ENCODE results near the gene BSCL2. TPM values are rescaled to one million over a fixed set of nuclear protein-coding genes. Genes with fewer than 3 reads are reported as not detected.
"Not testable (repeated sequence)": the region's sequence is repeated elsewhere in the genome, so short reads cannot be mapped to it uniquely, and the experiment has no call there.

BSCL2 gene
- total and polyA plus RNA-seq, 2 donors, result 29.3 to 76.6 TPM

DNA sequence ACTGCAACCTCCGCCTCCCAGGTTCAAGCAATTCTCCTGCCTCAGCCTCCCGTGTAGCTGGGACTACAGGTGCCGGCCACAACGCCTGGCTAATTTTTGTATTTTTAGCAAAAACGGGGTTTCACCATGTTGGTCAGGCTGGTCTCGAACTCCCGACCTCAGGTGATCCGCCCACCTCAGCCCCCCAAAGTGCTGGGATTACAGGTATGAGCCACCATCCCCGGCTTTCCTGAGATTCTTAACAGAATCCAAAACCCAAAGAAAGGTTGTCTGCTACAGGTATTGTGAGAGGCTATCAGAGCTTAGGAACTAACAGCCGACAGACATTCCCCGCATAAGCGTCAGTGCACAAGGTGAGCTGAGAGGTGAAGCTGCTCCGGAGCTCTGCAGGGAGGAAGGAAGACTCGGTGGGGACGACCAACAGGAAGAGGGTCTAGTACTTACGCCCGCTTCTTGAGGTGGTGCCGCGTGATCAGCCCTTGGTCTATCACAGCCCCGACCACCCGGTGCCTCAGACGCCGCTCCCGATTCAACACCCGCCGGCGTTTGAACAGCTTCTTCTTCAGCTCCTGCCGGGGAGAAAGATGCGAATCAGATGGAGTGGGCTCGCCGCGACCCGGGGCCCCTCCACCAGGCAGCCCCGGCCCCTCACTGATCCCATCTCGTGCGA, 42.7 kb downstream of the BSCL2 start:
- 3% methylated on average over 36 of the region's 36 CpGs for WGBS
- H3K36me3 ChIP-seq (ENCODE audit: control insufficient read depth in 2 of 2, insufficient read depth in 2 of 2, low read length in 1 of 2), result peaks cover 26 to 33% of the 10 kb centered on the region in 2 donors
- H3K27me3 ChIP-seq (ENCODE audit: control insufficient read depth in 2 of 2, insufficient read depth in 1 of 2, low read length in 1 of 2), result no peaks in the 10 kb centered on the region
- H3K27ac ChIP-seq (ENCODE audit: low read depth in 1 of 2, low read length in 1 of 2), result peak overlapping the region; percentile 94 to 97
- peaks cover 0 to 10% of the 10 kb centered on the region in 2 donors for H3K9me3 ChIP-seq (ENCODE audit: control insufficient read depth in 2 of 2, insufficient read depth in 1 of 2, low read length in 1 of 2)
- peak overlapping the region; percentile 71 to 90 for H3K4me3 ChIP-seq (ENCODE audit: low read length in 2 of 2)
- DNase-seq (ENCODE audit: low read depth in 6 of 9, low spot score in 9 of 9), result peak in 8 of 9 donors; percentile 44 to 85 (median 64)
- H3K4me1 ChIP-seq (ENCODE audit: control insufficient read depth in 2 of 2, insufficient read depth in 2 of 2, low read length in 2 of 2), result peaks cover 18 to 22% of the 10 kb centered on the region in 2 donors

DNA sequence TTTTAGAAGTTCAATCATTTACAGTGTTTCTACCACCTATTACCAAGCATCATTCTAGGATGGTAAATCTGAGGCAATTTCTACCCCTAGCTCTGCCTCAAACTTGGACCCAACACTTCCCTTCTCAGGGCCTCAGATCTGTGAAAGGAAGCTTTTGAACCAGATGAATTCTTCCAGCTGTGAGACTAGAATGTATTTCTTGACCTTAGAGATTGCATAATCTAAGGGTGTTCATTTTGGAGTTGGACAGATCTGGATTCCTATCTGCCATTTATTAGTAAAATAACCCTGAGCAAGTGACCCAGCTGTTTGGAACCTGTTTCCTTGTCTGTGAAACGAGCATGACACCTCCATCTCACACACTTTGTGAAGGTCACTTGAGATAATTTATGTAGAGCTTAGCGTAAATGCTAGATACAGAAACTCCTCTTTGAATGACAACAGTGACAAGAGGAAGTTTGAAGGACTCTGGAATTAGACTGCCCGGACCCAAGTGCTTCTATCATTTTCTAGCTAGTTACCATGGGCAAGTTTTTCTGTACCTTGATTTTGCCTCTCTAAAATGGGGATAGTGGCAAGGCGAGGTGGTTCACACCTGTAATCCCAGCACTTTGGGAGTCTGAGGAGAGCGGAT, 50.3 kb downstream of the BSCL2 start:
- no peak for DNase-seq (ENCODE audit: low read depth in 6 of 9, low spot score in 9 of 9)
- Histone ChIP-seq H3K27me3 (ENCODE audit: control insufficient read depth in 2 of 2, insufficient read depth in 1 of 2, low read length in 1 of 2) (no peaks in the 10 kb centered on the region), H3K4me1 (ENCODE audit: control insufficient read depth in 2 of 2, insufficient read depth in 2 of 2, low read length in 2 of 2) (peaks cover 6 to 8% of the 10 kb centered on the region in 2 donors), H3K36me3 (ENCODE audit: control insufficient read depth in 2 of 2, insufficient read depth in 2 of 2, low read length in 1 of 2) (peaks cover 0 to 3% of the 10 kb centered on the region in 2 donors), H3K4me3 (ENCODE audit: low read length in 2 of 2) (no peak overlapping the region), H3K9me3 (ENCODE audit: control insufficient read depth in 2 of 2, insufficient read depth in 1 of 2, low read length in 1 of 2) (no peaks in the 10 kb centered on the region), H3K27ac (ENCODE audit: low read depth in 1 of 2, low read length in 1 of 2) (no peak overlapping the region)
- 75% methylated on average over 5 of the region's 5 CpGs for WGBS

DNA sequence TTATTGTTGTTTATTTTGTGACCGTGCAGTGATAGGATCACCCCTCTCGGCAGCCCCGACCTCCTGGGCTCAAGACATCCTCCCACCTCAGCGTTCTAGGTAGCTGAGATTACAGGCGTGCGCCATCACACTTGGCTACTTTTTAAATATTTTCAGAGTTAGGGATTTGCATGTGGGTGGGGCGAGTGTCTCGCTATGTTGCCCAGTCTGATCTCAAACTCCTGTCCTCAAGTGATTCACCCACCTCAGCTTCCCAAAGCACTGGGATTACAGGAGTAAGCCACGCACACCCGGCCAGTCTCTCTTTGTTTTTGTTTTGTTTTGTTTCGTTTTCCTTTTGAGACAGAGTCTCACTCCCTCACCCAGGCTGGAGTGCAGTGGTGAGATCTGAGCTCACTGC, 52.9 kb downstream of the BSCL2 start:
- DNase-seq (ENCODE audit: low read depth in 6 of 9, low spot score in 9 of 9), result no peak
- no peak overlapping the region for H3K4me3 ChIP-seq (ENCODE audit: low read length in 2 of 2)
- peaks cover 11 to 14% of the 10 kb centered on the region in 2 donors for H3K4me1 ChIP-seq (ENCODE audit: control insufficient read depth in 2 of 2, insufficient read depth in 2 of 2, low read length in 2 of 2)
- no peaks in the 10 kb centered on the region for H3K9me3 ChIP-seq (ENCODE audit: control insufficient read depth in 2 of 2, insufficient read depth in 1 of 2, low read length in 1 of 2)
- H3K27ac ChIP-seq (ENCODE audit: low read depth in 1 of 2, low read length in 1 of 2), result no peak overlapping the region
- WGBS, result 95% methylated on average over 11 of the region's 11 CpGs
- peaks cover 6% of the 10 kb centered on the region in 2 donors for H3K36me3 ChIP-seq (ENCODE audit: control insufficient read depth in 2 of 2, insufficient read depth in 2 of 2, low read length in 1 of 2)
- no peaks in the 10 kb centered on the region for H3K27me3 ChIP-seq (ENCODE audit: control insufficient read depth in 2 of 2, insufficient read depth in 1 of 2, low read length in 1 of 2)

DNA sequence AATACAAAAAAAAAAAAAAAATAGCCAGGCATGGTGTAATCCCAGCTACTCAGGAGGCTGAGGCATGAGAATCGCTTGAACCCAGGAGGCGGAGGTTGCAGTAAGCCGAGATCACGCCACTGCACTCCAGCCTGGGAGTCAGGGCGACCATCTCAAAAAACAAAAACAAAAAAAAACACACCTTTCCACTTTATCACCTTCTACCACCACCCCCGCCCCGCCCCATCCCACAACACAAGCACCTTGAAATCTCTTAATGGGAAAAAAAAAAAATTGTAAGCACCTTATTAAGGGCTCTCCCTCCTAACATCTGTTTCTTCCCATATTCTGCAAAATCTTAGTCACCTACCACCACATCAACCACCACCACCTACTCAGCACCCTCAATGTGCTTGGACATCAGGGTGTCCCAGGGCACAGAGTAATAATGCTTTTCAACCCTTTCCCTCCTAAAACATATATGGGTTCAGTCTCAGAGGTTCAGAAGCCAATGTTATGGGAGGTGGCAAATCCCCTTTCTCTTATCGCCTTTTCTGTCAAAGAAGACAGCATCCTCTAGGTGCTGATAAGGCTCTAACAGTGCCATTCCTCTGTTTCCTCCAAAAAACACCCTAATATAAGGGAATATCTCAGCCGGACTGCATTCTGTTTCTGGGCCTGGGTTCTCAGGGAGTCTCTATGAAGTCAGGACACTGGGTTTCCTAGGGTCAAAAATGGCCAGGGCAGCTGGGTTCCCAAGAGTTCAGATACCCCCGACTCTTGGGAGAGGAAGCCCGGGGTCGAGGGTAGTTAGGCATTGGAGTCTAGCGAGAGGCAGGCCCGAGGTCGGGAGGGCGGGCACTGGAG, 54.8 kb downstream of the BSCL2 start:
- 42% methylated on average over 16 of the region's 16 CpGs for WGBS
- Histone ChIP-seq H3K4me3 (ENCODE audit: low read length in 2 of 2) (peak overlapping the region; percentile 89 to 97), H3K27me3 (ENCODE audit: control insufficient read depth in 2 of 2, insufficient read depth in 1 of 2, low read length in 1 of 2) (no peaks in the 10 kb centered on the region), H3K36me3 (ENCODE audit: control insufficient read depth in 2 of 2, insufficient read depth in 2 of 2, low read length in 1 of 2) (peaks cover 17 to 25% of the 10 kb centered on the region in 2 donors), H3K9me3 (ENCODE audit: control insufficient read depth in 2 of 2, insufficient read depth in 1 of 2, low read length in 1 of 2) (no peaks in the 10 kb centered on the region), H3K4me1 (ENCODE audit: control insufficient read depth in 2 of 2, insufficient read depth in 2 of 2, low read length in 2 of 2) (peaks cover 11 to 14% of the 10 kb centered on the region in 2 donors), H3K27ac (ENCODE audit: low read depth in 1 of 2, low read length in 1 of 2) (peak overlapping the region; percentile 82 to 96)
- DNase-seq (ENCODE audit: low read depth in 6 of 9, low spot score in 9 of 9), result no peak

DNA sequence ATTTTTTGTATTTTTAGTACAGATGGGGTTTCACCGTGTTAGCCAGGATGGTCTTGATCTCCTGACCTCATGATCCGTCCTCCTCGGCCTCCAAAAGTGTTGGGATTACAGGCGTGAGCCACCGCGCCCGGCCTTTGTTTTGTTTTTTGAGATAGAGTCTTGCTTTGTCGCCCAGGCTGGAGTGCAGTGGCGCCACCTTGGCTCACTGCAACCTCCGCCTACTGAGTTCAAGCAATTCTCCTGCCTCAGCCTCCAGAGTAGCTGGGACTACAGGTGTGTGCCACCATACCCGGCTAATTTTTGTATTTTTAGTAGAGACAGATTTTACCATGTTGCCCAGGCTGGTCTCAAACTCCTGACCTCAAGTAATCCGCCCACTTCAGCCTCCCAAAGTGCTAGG, 56.9 kb downstream of the BSCL2 start:
- H3K9me3 ChIP-seq (ENCODE audit: control insufficient read depth in 2 of 2, insufficient read depth in 1 of 2, low read length in 1 of 2); H3K27me3 ChIP-seq (ENCODE audit: control insufficient read depth in 2 of 2, insufficient read depth in 1 of 2, low read length in 1 of 2); DNase-seq (ENCODE audit: low read depth in 6 of 9, low spot score in 9 of 9); H3K27ac ChIP-seq (ENCODE audit: low read depth in 1 of 2, low read length in 1 of 2); H3K4me3 ChIP-seq (ENCODE audit: low read length in 2 of 2): not testable (repeated sequence)
- Histone ChIP-seq H3K36me3 (ENCODE audit: control insufficient read depth in 2 of 2, insufficient read depth in 2 of 2, low read length in 1 of 2) (peaks cover 17 to 25% of the 10 kb centered on the region in 2 donors), H3K4me1 (ENCODE audit: control insufficient read depth in 2 of 2, insufficient read depth in 2 of 2, low read length in 2 of 2) (peaks cover 17 to 25% of the 10 kb centered on the region in 2 donors)
- WGBS, result 98% methylated on average over 12 of the region's 12 CpGs

DNA sequence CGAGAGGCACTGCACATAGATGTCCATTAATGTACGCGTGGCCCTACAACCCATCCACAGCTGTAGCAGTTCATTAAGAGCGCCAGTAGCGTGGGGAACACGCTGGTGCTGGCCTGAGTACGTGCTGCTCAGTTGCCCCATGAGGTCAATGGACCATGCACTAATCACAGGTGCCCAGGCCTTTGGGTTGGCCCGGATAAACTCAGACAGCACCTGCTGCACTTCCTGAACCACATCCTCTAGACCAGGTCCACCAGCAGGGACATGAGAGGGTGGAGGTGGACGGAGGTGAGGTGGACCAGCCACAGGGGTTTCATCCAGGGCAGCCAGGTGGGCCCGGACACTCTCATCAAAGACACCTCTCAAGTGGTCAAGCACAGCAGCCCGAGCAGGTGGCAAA, 57.7 kb downstream of the BSCL2 start:
- H3K27me3 ChIP-seq (ENCODE audit: control insufficient read depth in 2 of 2, insufficient read depth in 1 of 2, low read length in 1 of 2), result no peaks in the 10 kb centered on the region
- no peak for DNase-seq (ENCODE audit: low read depth in 6 of 9, low spot score in 9 of 9)
- peaks cover 20 to 31% of the 10 kb centered on the region in 2 donors for H3K4me1 ChIP-seq (ENCODE audit: control insufficient read depth in 2 of 2, insufficient read depth in 2 of 2, low read length in 2 of 2)
- H3K9me3 ChIP-seq (ENCODE audit: control insufficient read depth in 2 of 2, insufficient read depth in 1 of 2, low read length in 1 of 2), result no peaks in the 10 kb centered on the region
- no peak overlapping the region for H3K4me3 ChIP-seq (ENCODE audit: low read length in 2 of 2)
- 97% methylated on average over 11 of the region's 11 CpGs for WGBS
- H3K27ac ChIP-seq (ENCODE audit: low read depth in 1 of 2, low read length in 1 of 2), result no peak overlapping the region
- H3K36me3 ChIP-seq (ENCODE audit: control insufficient read depth in 2 of 2, insufficient read depth in 2 of 2, low read length in 1 of 2), result peaks cover 17 to 25% of the 10 kb centered on the region in 2 donors

DNA sequence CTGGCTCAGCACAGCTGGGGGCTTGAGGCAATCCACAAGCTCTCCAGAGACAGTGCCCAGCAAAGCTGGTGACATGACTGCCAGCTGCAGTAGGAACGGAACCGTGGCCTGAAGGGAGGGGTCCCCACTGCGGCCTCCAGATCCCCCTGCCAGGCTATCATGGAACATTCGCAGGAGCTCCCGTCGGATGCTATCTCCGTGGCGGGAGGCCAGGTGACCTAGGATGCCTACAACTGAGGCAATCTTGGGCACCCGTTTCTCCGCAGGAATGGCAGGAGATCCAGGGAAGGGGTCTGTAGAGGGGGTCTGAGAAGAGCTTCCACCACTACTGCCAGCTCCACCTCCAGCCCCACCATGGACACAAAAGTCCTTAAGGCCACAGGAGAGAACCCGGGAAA, 58.3 kb downstream of the BSCL2 start:
- Histone ChIP-seq H3K4me1 (ENCODE audit: control insufficient read depth in 2 of 2, insufficient read depth in 2 of 2, low read length in 2 of 2) (peaks cover 20 to 33% of the 10 kb centered on the region in 2 donors), H3K27me3 (ENCODE audit: control insufficient read depth in 2 of 2, insufficient read depth in 1 of 2, low read length in 1 of 2) (no peaks in the 10 kb centered on the region), H3K27ac (ENCODE audit: low read depth in 1 of 2, low read length in 1 of 2) (no peak overlapping the region), H3K9me3 (ENCODE audit: control insufficient read depth in 2 of 2, insufficient read depth in 1 of 2, low read length in 1 of 2) (no peaks in the 10 kb centered on the region), H3K36me3 (ENCODE audit: control insufficient read depth in 2 of 2, insufficient read depth in 2 of 2, low read length in 1 of 2) (peaks cover 17 to 30% of the 10 kb centered on the region in 2 donors), H3K4me3 (ENCODE audit: low read length in 2 of 2) (no peak overlapping the region)
- DNase-seq (ENCODE audit: low read depth in 6 of 9, low spot score in 9 of 9), result no peak
- WGBS, result 97% methylated on average over 11 of the region's 11 CpGs

DNA sequence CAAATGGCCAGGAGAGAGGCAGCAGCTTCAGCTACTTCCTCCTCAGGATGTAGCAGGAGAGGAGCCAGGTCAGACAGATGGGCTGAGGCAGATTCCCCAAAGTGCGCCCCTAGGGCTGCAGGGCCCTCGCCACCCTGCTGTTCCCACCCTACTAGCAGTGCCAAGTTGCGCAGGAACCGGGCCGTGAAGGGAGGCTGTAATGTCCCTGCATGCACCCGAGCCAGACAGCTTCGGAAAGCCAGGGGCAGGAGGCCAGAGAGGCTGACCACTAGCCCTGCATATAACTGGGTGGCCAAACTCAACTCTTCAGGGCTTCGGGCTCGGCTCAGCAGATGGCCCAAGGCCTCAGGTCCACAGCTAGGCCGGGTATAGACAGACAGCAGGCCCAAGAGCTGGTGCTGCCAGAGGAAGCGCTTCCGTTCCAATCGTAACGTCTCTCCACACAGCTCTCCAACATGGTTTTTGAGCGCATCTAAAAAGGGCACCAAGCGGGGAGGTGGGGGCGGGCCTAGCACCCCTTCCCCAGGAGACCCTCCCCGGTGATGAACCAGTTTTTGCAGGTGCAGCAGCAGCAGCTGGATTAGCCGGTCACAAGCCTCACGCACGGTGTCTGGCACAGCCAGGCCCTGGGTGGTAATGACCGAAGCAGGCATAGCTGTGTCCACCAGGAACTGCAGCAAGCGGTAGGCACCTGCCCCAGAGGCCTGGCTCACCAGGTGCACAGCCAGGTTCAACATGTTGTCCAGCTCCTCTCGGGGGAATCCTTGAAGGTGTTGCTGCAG, 58.8 kb downstream of the BSCL2 start:
- H3K4me1 ChIP-seq (ENCODE audit: control insufficient read depth in 2 of 2, insufficient read depth in 2 of 2, low read length in 2 of 2), result peaks cover 20 to 33% of the 10 kb centered on the region in 2 donors
- peaks cover 17 to 36% of the 10 kb centered on the region in 2 donors for H3K36me3 ChIP-seq (ENCODE audit: control insufficient read depth in 2 of 2, insufficient read depth in 2 of 2, low read length in 1 of 2)
- DNase-seq (ENCODE audit: low read depth in 6 of 9, low spot score in 9 of 9), result no peak

More for the DNA sequence above, 58.8 kb downstream of the BSCL2 start:
- Histone ChIP-seq H3K27ac (ENCODE audit: low read depth in 1 of 2, low read length in 1 of 2) (no peak overlapping the region), H3K9me3 (ENCODE audit: control insufficient read depth in 2 of 2, insufficient read depth in 1 of 2, low read length in 1 of 2) (no peaks in the 10 kb centered on the region), H3K27me3 (ENCODE audit: control insufficient read depth in 2 of 2, insufficient read depth in 1 of 2, low read length in 1 of 2) (no peaks in the 10 kb centered on the region), H3K4me3 (ENCODE audit: low read length in 2 of 2) (no peak overlapping the region)
- 97% methylated on average over 24 of the region's 24 CpGs for WGBS
